Hepatocyte (in vitro differentiated cells): Measurements from ENCODE around the gene PDE4B. TPM values are rescaled to one million over a fixed set of nuclear protein-coding genes. Genes with fewer than 3 reads are reported as not detected.

Experiments used
- DNase-seq: peaks from one replicate; pipeline ENCODE4 v3.0.0-alpha.2; 2016; ENCODE audit warnings: low spot score
- H2AFZ ChIP-seq: fragments of 200-600 bp; sonication (generic); 2 replicates; pipeline ENCODE4 v1.6.0; 2016; ENCODE audit warnings: antibody characterized with exemption, mild to moderate bottlenecking
- H3K27ac ChIP-seq: fragments of 200-600 bp; sonication (generic); 2 replicates; pipeline ENCODE4 v1.5.1; 2016; ENCODE audit warnings: mild to moderate bottlenecking
- H3K27me3 ChIP-seq: fragments of 200-600 bp; sonication (generic); 2 replicates; pipeline ENCODE4 v1.6.1; 2016
- H3K36me3 ChIP-seq: fragments of 200-600 bp; sonication (generic); replicated peaks from 2 replicates; pipeline ENCODE4 v1.5.1; 2016; ENCODE audit warnings: low read depth; ENCODE audit not compliant: insufficient read depth
- H3K4me1 ChIP-seq: fragments of 200-600 bp; sonication (generic); 2 replicates; pipeline ENCODE4 v1.5.1; 2016; ENCODE audit warnings: mild to moderate bottlenecking, moderate library complexity; ENCODE audit not compliant: insufficient read depth
- H3K4me2 ChIP-seq: fragments of 200-600 bp; sonication (generic); 2 replicates; pipeline ENCODE4 v1.6.0; 2016
- H3K4me3 ChIP-seq: fragments of 200-600 bp; sonication (generic); 2 replicates; pipeline ENCODE4 v1.5.1; 2016; ENCODE audit warnings: mild to moderate bottlenecking
- H3K79me2 ChIP-seq: fragments of 200-600 bp; sonication (generic); 2 replicates; pipeline ENCODE4 v1.6.0; 2017; ENCODE audit warnings: mild to moderate bottlenecking
- H3K9me2 ChIP-seq: fragments of 200-600 bp; sonication (generic); replicated peaks from 2 replicates; pipeline ENCODE4 v1.6.0; 2017; ENCODE audit warnings: mild to moderate bottlenecking; ENCODE audit not compliant: insufficient read depth
- H3K9me3 ChIP-seq: fragments of 200-600 bp; sonication (generic); 2 replicates; pipeline ENCODE4 v1.5.1; 2016; ENCODE audit warnings: low read depth, mild to moderate bottlenecking
- H4K20me1 ChIP-seq: fragments of 200-600 bp; sonication (generic); 2 replicates; pipeline ENCODE4 v1.6.0; 2016; ENCODE audit warnings: mild to moderate bottlenecking; ENCODE audit not compliant: insufficient read depth, poor library complexity, severe bottlenecking
- CTCF ChIP-seq: fragments of 200-600 bp; sonication (generic); IDR thresholded peaks from 2 replicates; pipeline ENCODE4 v1.5.1; 2016; ENCODE audit warnings: antibody characterized with exemption, mild to moderate bottlenecking; ENCODE audit not compliant: poor library complexity
- EZH2 ChIP-seq: fragments of 200-600 bp; sonication (generic); IDR thresholded peaks from 2 replicates; pipeline ENCODE4 v1.6.1; 2016; ENCODE audit warnings: antibody characterized with exemption, mild to moderate bottlenecking, borderline replicate concordance
- EZH2phosphoT487 ChIP-seq: fragments of 200-600 bp; sonication (generic); IDR thresholded peaks from one replicate; pipeline ENCODE4 v1.6.1; 2018; ENCODE audit warnings: antibody characterized with exemption, mild to moderate bottlenecking, low read depth, moderate library complexity; ENCODE audit not compliant: unreplicated experiment, severe bottlenecking
- WGBS: methylation state at CpG from one replicate; pipeline ENCODE4 v1.1.6; 2016; ENCODE audit warnings: low lambda C conversion rate; ENCODE audit errors: missing lambda C conversion rate; 5-methylcytosine and 5-hydroxymethylcytosine counted together
- polyA plus RNA-seq: library from polyadenylated mRNA; unstranded; fragments of >200 nt; fragmentation: Nextera tagmentation; extraction: Ambion mirVana; gene quantifications from 2 replicates; pipeline ENCODE4 v1.2.1, GENCODE V29; 2016
- total RNA-seq: library from RNA; depleted of rRNA; stranded (reverse); fragments of >200 nt; gene quantifications from 2 replicates; pipeline ENCODE4 v1.2.3, GENCODE V29; 2014

Gene PDE4B
- 3.4 and 4.1 TPM in 2 replicates for total RNA-seq
- polyA plus RNA-seq: 1.3 and 1.8 TPM in 2 replicates

- Histone ChIP-seq H3K9me3 (no peaks in the 10 kb centered on the region), H3K4me1 (no peaks in the 10 kb centered on the region), H3K9me2 (no peaks in the 10 kb centered on the region), H3K79me2 (no peaks in the 10 kb centered on the region), H2AFZ (peak within 1 kb of the TSS; percentile 26), H3K36me3 (no peaks in the 10 kb centered on the region), H3K4me3 (peak within 1 kb of the TSS; percentile 42), H3K27ac (no peak within 1 kb of the TSS), H3K27me3 (peaks cover 62% of the 10 kb centered on the region), H4K20me1 (no peaks in the 10 kb centered on the region), H3K4me2 (peak within 1 kb of the TSS; percentile 89)
- DNase-seq: peak; percentile 19
- 1% methylated on average over 38 of the region's 67 CpGs for WGBS
- TF ChIP-seq EZH2phosphoT487 (no peak), CTCF (no peak), EZH2 (peak; percentile 31)
Measured at GRCh38 chr1:65792669-65793358, at the start of gene PDE4B. Gene PDE4B (plus strand): TSS chr1:65792895.

GRCh38 chr1:65744731-65745130 lies 48.0 kb upstream of the PDE4B start:
- no peak for TF ChIP-seq CTCF
- TF ChIP-seq EZH2: no peak
- no peak for TF ChIP-seq EZH2phosphoT487
- WGBS: 100% methylated on average over 1 of the region's 1 CpG
- no peaks in the 10 kb centered on the region for H3K9me3 ChIP-seq
- no peak overlapping the region for H3K4me3 ChIP-seq
- H3K4me2 ChIP-seq: no peak overlapping the region
- H3K27me3 ChIP-seq: peaks cover under 1% of the 10 kb centered on the region
- no peak overlapping the region for H3K27ac ChIP-seq
- no peak for DNase-seq
- H3K36me3 ChIP-seq: no peaks in the 10 kb centered on the region
- no peak overlapping the region for H2AFZ ChIP-seq
- no peaks in the 10 kb centered on the region for H4K20me1 ChIP-seq
- H3K9me2 ChIP-seq: no peaks in the 10 kb centered on the region
- no peaks in the 10 kb centered on the region for H3K79me2 ChIP-seq
- no peaks in the 10 kb centered on the region for H3K4me1 ChIP-seq

GRCh38 chr1:65751961-65752360 lies 40.7 kb upstream of the PDE4B start:
- no peak overlapping the region for H3K4me3 ChIP-seq

More at GRCh38 chr1:65751961-65752360, 40.7 kb upstream of the PDE4B start:
- 70% methylated on average over 3 of the region's 3 CpGs for WGBS
- H4K20me1 ChIP-seq: no peaks in the 10 kb centered on the region
- H3K79me2 ChIP-seq: no peaks in the 10 kb centered on the region
- DNase-seq: no peak
- H3K9me3 ChIP-seq: no peaks in the 10 kb centered on the region
- no peaks in the 10 kb centered on the region for H3K4me1 ChIP-seq
- no peak overlapping the region for H2AFZ ChIP-seq
- H3K4me2 ChIP-seq: no peak overlapping the region
- H3K27me3 ChIP-seq: peaks cover 8% of the 10 kb centered on the region
- H3K36me3 ChIP-seq: no peaks in the 10 kb centered on the region
- TF ChIP-seq EZH2phosphoT487 (no peak), CTCF (no peak), EZH2 (no peak)
- H3K9me2 ChIP-seq: no peaks in the 10 kb centered on the region
- no peak overlapping the region for H3K27ac ChIP-seq
